Thoracic aorta (tissue), 2 donors: Measurements from ENCODE around the gene SGCD. TPM values are rescaled to one million over a fixed set of nuclear protein-coding genes. Genes with fewer than 3 reads are reported as not detected.

Source experiments
- ATAC-seq: fragments of 150-250 bp; one replicate; pipeline ENCODE4 v1.8.0; 2017; ENCODE audit warnings: low read depth; ENCODE audit not compliant: insufficient number of reproducible peaks, low FRiP score
- DNase-seq: peaks from one replicate; pipeline ENCODE4 v3.0.0-alpha.2; 2020; ENCODE audit warnings: low spot score
- H3K27ac ChIP-seq, 2 donors: fragments of 200-600 bp; sonication (generic); 1 replicate in 1 of 2; 2 replicates in 1 of 2; pipeline ENCODE4 v1.5.1; 2016; ENCODE audit warnings: mild to moderate bottlenecking in 2 of 2, moderate library complexity in 2 of 2
- H3K27me3 ChIP-seq: fragments of 200-600 bp; sonication (generic); replicated peaks from 2 replicates; pipeline ENCODE4 v1.6.0; 2016; ENCODE audit warnings: mild to moderate bottlenecking; ENCODE audit not compliant: insufficient read depth
- H3K36me3 ChIP-seq: fragments of 200-600 bp; sonication (generic); one replicate; pipeline ENCODE4 v1.5.1; 2016
- H3K4me1 ChIP-seq, 2 donors: fragments of 200-600 bp; sonication (generic); 1 replicate in 1 of 2; 2 replicates in 1 of 2; pipeline versions ENCODE4 v1.5.1 to v1.6.0; 2016; ENCODE audit warnings: low read depth in 2 of 2, mild to moderate bottlenecking in 1 of 2; ENCODE audit not compliant: control insufficient read depth in 1 of 2
- H3K4me3 ChIP-seq: fragments of 200-600 bp; sonication (generic); 2 replicates; pipeline ENCODE4 v1.5.1; 2016; ENCODE audit warnings: mild to moderate bottlenecking
- H3K9me3 ChIP-seq: fragments of 200-600 bp; sonication (generic); 2 replicates; pipeline ENCODE4 v1.5.1; 2016
- CTCF ChIP-seq: fragments of 200-600 bp; sonication (generic); IDR thresholded peaks from one replicate; pipeline ENCODE4 v1.5.1; 2019; ENCODE audit warnings: antibody characterized with exemption
- total RNA-seq, 2 donors: library from RNA; depleted of rRNA; stranded (reverse); fragments of >200 nt; gene quantifications; one replicate each; pipeline versions ENCODE4 v1.1.0 to v1.2.3, GENCODE V29; 2016

The SGCD gene
- total RNA-seq, 2 donors from 2014 or later = 20.4 to 40.3 TPM

DNA sequence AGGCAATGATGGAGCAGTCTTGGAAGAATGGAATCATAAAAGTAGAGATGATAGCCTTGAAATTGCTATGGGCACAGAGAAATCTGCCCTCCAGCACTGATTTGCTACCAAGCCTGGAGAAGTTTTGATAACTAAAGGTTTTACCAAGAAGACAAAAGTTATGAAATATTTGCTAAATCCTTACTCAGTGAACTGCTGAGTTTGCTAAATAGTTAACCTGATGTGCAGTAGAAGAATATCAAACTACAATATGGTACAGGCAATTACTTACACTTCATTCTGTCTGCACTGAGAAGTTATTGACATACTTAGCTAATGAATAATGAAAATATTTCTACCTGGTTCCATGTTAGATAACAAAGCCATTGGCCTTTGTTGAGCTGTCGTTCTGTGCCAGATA is 124.5 kb downstream of the SGCD start:
- Histone ChIP-seq H3K27me3 (no peaks in the 10 kb centered on the region), H3K27ac (no peak overlapping the region), H3K36me3 (no peaks in the 10 kb centered on the region), H3K4me3 (no peak overlapping the region), H3K9me3 (no peaks in the 10 kb centered on the region), H3K4me1 (no peaks in the 10 kb centered on the region)
- no peak for DNase-seq
- ATAC-seq = no peak
- no peak for TF ChIP-seq CTCF

- Histone ChIP-seq H3K27me3 (no peaks in the 10 kb centered on the region), H3K36me3 (no peaks in the 10 kb centered on the region), H3K4me3 (no peak overlapping the region), H3K4me1 (no peaks in the 10 kb centered on the region), H3K9me3 (no peaks in the 10 kb centered on the region), H3K27ac (no peak overlapping the region)
- no peak for ATAC-seq
- TF ChIP-seq CTCF = no peak
- DNase-seq = no peak
Measured at GRCh38 chr5:156456857-156457256, 129.9 kb downstream of the SGCD start.

DNA sequence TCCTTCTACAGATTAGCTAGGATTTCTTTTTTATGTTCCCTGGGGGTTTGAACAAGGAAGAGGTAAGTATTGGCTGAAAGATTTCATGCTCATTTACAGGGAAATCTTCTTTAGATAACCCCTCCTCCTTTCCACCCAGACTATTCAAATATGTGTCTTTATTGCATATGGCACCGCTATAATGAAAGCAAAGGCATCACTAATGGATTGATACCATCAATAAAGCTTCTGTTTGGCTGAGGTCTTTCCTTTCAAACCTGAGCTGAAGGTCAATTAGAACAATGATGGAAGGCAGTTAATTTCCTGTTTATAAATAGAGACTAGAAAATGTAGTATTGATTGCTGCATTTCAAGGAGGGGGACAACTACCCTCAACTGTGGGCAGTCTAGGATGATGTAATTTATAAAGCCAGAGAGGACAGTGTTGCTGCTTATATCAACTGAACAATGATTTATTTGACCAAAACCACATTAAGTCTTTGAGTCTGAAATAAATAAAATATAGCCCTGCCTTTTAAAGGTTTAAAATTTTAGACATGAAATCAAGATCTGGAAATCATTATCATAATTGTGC is 132.9 kb downstream of the SGCD start:
- Histone ChIP-seq H3K4me1 (no peaks in the 10 kb centered on the region), H3K9me3 (no peaks in the 10 kb centered on the region), H3K27ac (no peak overlapping the region), H3K4me3 (no peak overlapping the region), H3K27me3 (no peaks in the 10 kb centered on the region), H3K36me3 (no peaks in the 10 kb centered on the region)
- TF ChIP-seq CTCF = no peak
- DNase-seq = no peak
- no peak for ATAC-seq

DNA sequence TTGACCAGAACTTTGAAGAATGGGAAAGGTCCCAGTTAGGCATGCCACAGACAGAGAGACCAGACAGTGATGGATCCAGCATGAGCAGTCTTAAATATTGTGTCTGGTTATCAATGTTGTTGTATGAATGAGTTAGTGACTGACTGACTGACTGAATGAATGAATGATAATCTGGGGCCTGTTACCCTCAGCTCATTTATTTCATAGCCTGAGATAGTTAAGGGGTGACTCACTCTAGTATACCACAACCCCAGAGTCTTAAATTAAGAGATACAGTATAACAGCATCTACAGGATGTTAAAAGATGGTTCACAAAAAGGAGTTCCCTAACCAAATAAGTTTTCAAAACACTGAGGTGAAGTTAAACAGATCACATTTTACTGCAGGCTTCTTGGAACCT is 133.5 kb downstream of the SGCD start:
- no peaks in the 10 kb centered on the region for H3K4me1 ChIP-seq
- no peak overlapping the region for H3K4me3 ChIP-seq
- no peak overlapping the region for H3K27ac ChIP-seq
- no peak for ATAC-seq
- H3K36me3 ChIP-seq = no peaks in the 10 kb centered on the region
- H3K27me3 ChIP-seq = no peaks in the 10 kb centered on the region
- no peak for DNase-seq
- no peaks in the 10 kb centered on the region for H3K9me3 ChIP-seq
- no peak for TF ChIP-seq CTCF

DNA sequence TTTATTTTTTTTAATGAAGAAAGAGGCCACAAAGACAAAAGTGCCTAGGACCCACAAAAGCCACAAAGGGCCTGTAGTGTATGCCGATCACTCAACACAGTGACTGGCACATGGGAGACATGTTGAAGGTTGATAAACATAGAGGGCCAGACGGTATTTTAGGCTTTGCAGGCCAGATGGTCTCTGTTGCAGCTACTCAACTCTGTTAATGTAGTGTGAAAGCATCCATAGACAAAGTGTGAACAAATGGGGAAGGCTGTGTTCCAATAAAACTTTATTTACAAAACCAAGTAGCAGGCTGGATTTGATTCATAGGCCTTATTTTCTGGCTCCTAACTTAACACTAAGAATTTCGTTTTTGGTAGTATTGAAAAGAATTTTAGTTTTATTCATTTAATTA is 139.9 kb downstream of the SGCD start:
- TF ChIP-seq CTCF = no peak
- no peak for ATAC-seq

More for the DNA sequence above, 139.9 kb downstream of the SGCD start:
- H3K27ac ChIP-seq = no peak overlapping the region
- H3K4me3 ChIP-seq = no peak overlapping the region
- H3K27me3 ChIP-seq = no peaks in the 10 kb centered on the region
- no peaks in the 10 kb centered on the region for H3K36me3 ChIP-seq
- no peak for DNase-seq
- no peaks in the 10 kb centered on the region for H3K4me1 ChIP-seq
- no peaks in the 10 kb centered on the region for H3K9me3 ChIP-seq
